Nephron (organoid): Measurements from ENCODE around the gene LPP.

Experiments used
- H3K27ac Mint-ChIP-seq, 3 experiments: 2 replicates each; pipeline ENCODE4 v1.8.0; 2020; ENCODE audit warnings: mixed read lengths in 3 of 3, mild to moderate bottlenecking in 2 of 3, moderate library complexity in 1 of 3
- H3K27me3 Mint-ChIP-seq: 2 replicates; pipeline ENCODE4 v1.8.0; 2021; ENCODE audit warnings: low read depth, mild to moderate bottlenecking, moderate library complexity, mixed read lengths
- H3K36me3 Mint-ChIP-seq: 2 replicates; pipeline ENCODE4 v1.8.0; 2020; ENCODE audit warnings: low read depth, mixed read lengths
- H3K4me1 Mint-ChIP-seq: 2 replicates; pipeline ENCODE4 v1.8.0; 2020; ENCODE audit warnings: mixed read lengths
- H3K4me3 Mint-ChIP-seq, 3 experiments: 2 replicates each; pipeline ENCODE4 v1.8.0; 2020; ENCODE audit warnings: mild to moderate bottlenecking in 3 of 3, mixed read lengths in 3 of 3, moderate library complexity in 2 of 3
- H3K9me3 Mint-ChIP-seq: 2 replicates; pipeline ENCODE4 v1.8.0; 2020; ENCODE audit warnings: mixed read lengths
- TF ChIP-seq, protein P1 (sequence below), 3 experiments: fragments of 200-600 bp; sonication (generic); IDR thresholded peaks; one replicate each; pipeline ENCODE4 v1.5.0; 2021; ENCODE audit warnings: antibody characterized with exemption in 3 of 3; ENCODE audit not compliant: unreplicated experiment in 3 of 3

LPP gene

DNA sequence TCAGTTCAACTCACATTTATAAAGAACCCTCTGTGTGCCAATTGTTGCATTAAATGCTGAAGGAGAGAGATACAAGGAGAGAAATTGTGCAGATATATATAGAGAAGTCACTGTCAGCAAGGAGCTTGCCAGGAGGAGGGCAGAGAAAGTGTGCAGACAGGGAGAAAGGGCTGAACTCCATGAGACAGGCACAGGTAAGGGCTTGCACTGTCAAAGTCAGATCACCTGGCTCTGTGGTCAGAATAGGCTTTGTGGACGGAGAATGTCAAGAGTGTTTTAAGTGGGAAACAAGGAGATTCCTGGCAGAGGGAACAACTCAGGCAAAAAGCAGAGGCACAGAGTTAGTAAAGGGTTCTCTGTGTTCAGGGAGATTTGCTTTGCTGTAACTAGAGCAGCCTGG lies 714.8 kb downstream of the LPP start:
- TF ChIP-seq, protein P1, sequence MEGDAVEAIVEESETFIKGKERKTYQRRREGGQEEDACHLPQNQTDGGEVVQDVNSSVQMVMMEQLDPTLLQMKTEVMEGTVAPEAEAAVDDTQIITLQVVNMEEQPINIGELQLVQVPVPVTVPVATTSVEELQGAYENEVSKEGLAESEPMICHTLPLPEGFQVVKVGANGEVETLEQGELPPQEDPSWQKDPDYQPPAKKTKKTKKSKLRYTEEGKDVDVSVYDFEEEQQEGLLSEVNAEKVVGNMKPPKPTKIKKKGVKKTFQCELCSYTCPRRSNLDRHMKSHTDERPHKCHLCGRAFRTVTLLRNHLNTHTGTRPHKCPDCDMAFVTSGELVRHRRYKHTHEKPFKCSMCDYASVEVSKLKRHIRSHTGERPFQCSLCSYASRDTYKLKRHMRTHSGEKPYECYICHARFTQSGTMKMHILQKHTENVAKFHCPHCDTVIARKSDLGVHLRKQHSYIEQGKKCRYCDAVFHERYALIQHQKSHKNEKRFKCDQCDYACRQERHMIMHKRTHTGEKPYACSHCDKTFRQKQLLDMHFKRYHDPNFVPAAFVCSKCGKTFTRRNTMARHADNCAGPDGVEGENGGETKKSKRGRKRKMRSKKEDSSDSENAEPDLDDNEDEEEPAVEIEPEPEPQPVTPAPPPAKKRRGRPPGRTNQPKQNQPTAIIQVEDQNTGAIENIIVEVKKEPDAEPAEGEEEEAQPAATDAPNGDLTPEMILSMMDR (IDR thresholded peaks at IDR 0.05; ENCODE audit: unreplicated experiment in 3 of 3), result no peak
- Mint-ChIP-seq H3K27ac (no peak overlapping the region), H3K27me3 (no peaks in the 10 kb centered on the region), H3K36me3 (peaks cover 23% of the 10 kb centered on the region), H3K9me3 (no peaks in the 10 kb centered on the region), H3K4me1 (peaks cover 7% of the 10 kb centered on the region), H3K4me3 (no peak overlapping the region)

DNA sequence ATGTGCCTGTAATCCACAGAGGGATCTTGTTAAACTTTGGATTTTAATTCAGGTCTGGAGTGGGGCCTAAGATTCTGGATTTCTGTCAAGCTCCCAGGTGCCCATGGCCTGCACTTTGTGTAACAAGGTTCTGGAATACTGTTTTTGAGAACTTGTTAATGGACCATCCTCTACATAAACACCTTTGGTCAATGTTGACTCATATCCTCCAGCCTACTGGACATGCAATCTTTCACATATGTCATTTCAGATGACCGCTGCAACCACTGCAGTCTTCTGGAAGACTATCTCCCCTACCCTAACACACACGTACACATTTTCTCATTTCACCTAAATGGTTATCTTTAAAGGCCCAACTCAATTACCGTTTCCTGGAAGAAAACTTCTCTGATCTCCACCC lies 715.7 kb downstream of the LPP start:
- Mint-ChIP-seq H3K9me3 (no peaks in the 10 kb centered on the region), H3K36me3 (peaks cover 31% of the 10 kb centered on the region), H3K4me1 (no peaks in the 10 kb centered on the region), H3K27me3 (no peaks in the 10 kb centered on the region), H3K27ac (no peak overlapping the region), H3K4me3 (no peak overlapping the region)
- TF ChIP-seq, protein P1 (IDR thresholded peaks at IDR 0.05; ENCODE audit: unreplicated experiment in 3 of 3), result no peak

DNA sequence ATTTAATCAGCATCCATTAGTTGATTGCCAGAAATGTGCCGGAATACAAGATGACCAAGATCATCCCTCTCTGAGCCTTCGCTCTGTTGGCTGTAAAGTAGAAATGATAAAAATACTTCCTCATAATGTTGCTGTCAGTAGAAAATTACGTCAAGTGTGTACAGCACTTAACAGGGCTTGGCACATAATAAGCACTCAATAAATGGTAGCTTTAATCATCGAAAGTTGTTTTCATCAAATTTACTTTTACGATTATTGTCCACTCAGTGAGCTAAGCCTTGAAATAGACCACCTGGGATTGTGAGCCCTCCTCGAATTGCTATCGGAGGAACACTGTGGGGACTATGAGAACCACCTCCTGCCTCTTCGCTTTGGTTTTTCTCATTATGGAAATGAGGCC lies 716.5 kb downstream of the LPP start:
- H3K27me3 Mint-ChIP-seq, result no peaks in the 10 kb centered on the region
- H3K4me1 Mint-ChIP-seq, result no peaks in the 10 kb centered on the region
- TF ChIP-seq, protein P1 (IDR thresholded peaks at IDR 0.05; ENCODE audit: unreplicated experiment in 3 of 3), result no peak
- no peak overlapping the region for H3K4me3 Mint-ChIP-seq
- no peak overlapping the region for H3K27ac Mint-ChIP-seq
- no peaks in the 10 kb centered on the region for H3K9me3 Mint-ChIP-seq
- peaks cover 39% of the 10 kb centered on the region for H3K36me3 Mint-ChIP-seq

DNA sequence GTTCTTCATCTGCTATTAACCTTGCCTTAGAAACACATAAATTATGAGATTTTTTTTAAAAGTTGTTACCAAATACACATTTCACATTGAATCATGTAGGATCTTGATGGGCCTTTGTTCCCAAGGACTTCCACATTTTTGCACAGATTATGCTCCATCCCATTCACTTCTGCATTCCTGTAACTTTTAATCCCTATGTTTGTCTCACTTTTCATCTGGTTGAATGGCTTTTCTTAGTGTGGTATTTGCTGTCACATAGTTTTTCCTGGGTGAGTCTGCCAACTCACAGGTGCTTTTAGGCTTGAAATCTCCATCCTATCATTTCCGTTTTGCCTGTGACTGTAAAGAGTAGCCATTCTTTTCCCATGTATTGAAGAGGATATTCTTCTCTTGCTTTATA lies 720.6 kb downstream of the LPP start:
- Mint-ChIP-seq H3K4me1 (no peaks in the 10 kb centered on the region), H3K4me3 (no peak overlapping the region), H3K9me3 (no peaks in the 10 kb centered on the region), H3K27me3 (no peaks in the 10 kb centered on the region), H3K27ac (no peak overlapping the region), H3K36me3 (peaks cover 32% of the 10 kb centered on the region)
- TF ChIP-seq, protein P1 (IDR thresholded peaks at IDR 0.05; ENCODE audit: unreplicated experiment in 3 of 3), result no peak

DNA sequence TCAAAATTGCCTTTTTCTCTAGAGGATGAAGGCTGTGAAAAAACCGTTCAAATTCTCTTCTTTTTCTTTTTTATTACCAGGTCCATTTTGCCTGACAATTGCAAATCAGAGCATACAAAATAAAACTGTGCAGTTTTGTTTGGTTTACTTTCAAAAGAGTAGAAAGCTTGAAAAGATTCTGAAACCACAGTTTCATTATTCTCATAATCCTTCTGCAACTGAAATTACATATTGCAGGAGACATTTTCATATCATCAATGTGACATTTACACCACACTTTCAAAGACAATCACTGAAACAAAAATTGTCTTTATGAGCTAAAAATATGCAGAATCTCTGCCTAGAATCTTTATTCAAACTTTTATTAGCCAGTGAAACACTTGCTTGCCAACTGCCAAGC lies 721.5 kb downstream of the LPP start:
- Mint-ChIP-seq H3K36me3 (peaks cover 32% of the 10 kb centered on the region), H3K27me3 (no peaks in the 10 kb centered on the region), H3K27ac (no peak overlapping the region), H3K4me3 (no peak overlapping the region), H3K4me1 (no peaks in the 10 kb centered on the region), H3K9me3 (no peaks in the 10 kb centered on the region)
- TF ChIP-seq, protein P1 (IDR thresholded peaks at IDR 0.05; ENCODE audit: unreplicated experiment in 3 of 3), result no peak

DNA sequence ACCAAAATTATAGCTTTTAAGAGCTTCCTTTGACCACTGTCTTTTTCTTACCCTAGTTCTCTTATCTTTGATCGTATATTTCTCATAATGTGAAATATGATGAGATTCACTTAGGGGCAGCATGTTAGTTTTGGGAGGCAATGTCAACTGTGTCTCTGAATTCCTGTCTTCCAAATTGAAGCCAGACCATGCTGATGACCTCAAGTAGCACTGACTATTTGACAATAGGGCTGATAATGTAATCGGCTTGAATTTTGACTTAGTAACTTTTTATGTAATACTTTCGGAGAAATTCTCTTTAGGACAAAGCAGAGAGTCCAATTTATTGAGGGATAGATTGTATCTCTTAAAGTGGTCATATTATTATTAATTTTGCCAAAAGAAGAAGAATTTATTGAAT lies 722.4 kb downstream of the LPP start:
- H3K9me3 Mint-ChIP-seq, result peaks cover 3% of the 10 kb centered on the region
- H3K27ac Mint-ChIP-seq, result no peak overlapping the region
- H3K36me3 Mint-ChIP-seq, result peaks cover 37% of the 10 kb centered on the region
- TF ChIP-seq, protein P1 (IDR thresholded peaks at IDR 0.05; ENCODE audit: unreplicated experiment in 3 of 3), result no peak
- H3K27me3 Mint-ChIP-seq, result no peaks in the 10 kb centered on the region
- no peaks in the 10 kb centered on the region for H3K4me1 Mint-ChIP-seq
- H3K4me3 Mint-ChIP-seq, result no peak overlapping the region
